ENCODE data around the gene FUT1.

The FUT1 gene

GRCh38 chr19:48751845-48752495 is 471 bp downstream of the FUT1 start:
- TF ChIP-seq CTCF (conservative IDR thresholded peaks at IDR 0.05; ENCODE audit: low read length) = no peak
- DNase-seq (ENCODE audit: low read depth) = no peak
- H3K4me3 ChIP-seq (ENCODE audit: low read length) = peak overlapping the region; percentile 32

- no peak for TF ChIP-seq CTCF (conservative IDR thresholded peaks at IDR 0.05; ENCODE audit: low read length)
- no peak for DNase-seq (ENCODE audit: low read depth)
- no peak overlapping the region for H3K4me3 ChIP-seq (ENCODE audit: low read length)
Observed at GRCh38 chr19:48750771-48751504, 1.5 kb downstream of the FUT1 start.

- no peak for DNase-seq (ENCODE audit: low read depth)
- no peak overlapping the region for H3K4me3 ChIP-seq (ENCODE audit: low read length)
- no peak for TF ChIP-seq CTCF (conservative IDR thresholded peaks at IDR 0.05; ENCODE audit: low read length)
Observed at GRCh38 chr19:48750351-48750750, 2.1 kb downstream of the FUT1 start.

- no peak for TF ChIP-seq CTCF (conservative IDR thresholded peaks at IDR 0.05; ENCODE audit: low read length)
- H3K4me3 ChIP-seq (ENCODE audit: low read length) = no peak overlapping the region
- no peak for DNase-seq (ENCODE audit: low read depth)
Observed at GRCh38 chr19:48749571-48750198, 2.8 kb downstream of the FUT1 start.

- peak within 1 kb of the TSS; percentile 59 for H3K4me3 ChIP-seq (ENCODE audit: low read length)
- no peak for TF ChIP-seq CTCF (conservative IDR thresholded peaks at IDR 0.05; ENCODE audit: low read length)
- peak; percentile 67 for DNase-seq (ENCODE audit: low read depth)
Observed at GRCh38 chr19:48746738-48747575, 5.5 kb downstream of the FUT1 start, which contains the start of gene IZUMO1. Gene IZUMO1 (minus strand): TSS chr19:48746909. CDS start chr19:48745859, 1,050 bp downstream.

GRCh38 chr19:48746110-48746509 is 6.3 kb downstream of the FUT1 start:
- TF ChIP-seq CTCF (conservative IDR thresholded peaks at IDR 0.05; ENCODE audit: low read length) = no peak
- H3K4me3 ChIP-seq (ENCODE audit: low read length) = no peak overlapping the region
- DNase-seq (ENCODE audit: low read depth) = no peak
